Stimulated activated naive CD4-positive, alpha-beta T cell (primary cell): ENCODE measurements around the gene MRPS22.
"Not testable (repeated sequence)": the region's sequence is repeated elsewhere in the genome, so short reads cannot be mapped to it uniquely, and the experiment has no call there.

Source experiments
- DNase-seq, 6 experiments: peaks; one replicate each; lab custom pipeline; 2025; lab: John Stamatoyannopoulos, UW

Gene MRPS22

DNA sequence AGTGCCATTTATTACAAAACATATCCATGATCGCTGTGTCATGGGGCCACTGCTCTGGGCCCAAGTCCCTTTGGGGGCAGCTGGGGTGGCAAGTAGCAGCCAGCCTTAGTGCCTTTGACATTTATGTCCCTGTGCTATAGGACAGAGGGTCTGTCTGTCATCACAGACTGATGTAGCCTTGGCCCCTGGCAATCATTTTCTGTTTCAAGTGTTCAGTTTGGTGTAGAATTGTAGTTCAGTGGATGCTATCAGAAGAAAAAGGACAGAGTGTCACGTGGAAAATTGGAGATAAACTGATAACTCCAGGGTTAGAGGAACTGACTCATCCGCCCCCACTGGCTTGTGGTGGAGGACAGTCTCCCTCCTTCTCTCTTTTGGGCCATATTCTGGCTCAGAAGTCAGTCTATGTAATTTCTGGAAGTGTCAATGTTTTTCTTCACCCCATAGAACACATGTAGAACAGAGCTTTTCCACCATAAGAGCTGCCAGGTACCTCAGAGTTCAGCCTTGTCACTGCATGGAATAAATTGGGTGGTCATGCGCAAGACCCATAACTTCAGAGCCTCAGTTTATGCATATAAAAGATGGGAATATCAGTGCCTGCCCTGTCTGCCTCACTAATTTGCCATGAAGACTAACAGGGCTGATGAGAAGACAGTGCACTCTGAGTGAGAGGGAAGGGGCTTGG is 4.5 kb upstream of the MRPS22 start:
- DNase-seq: no peak

DNA sequence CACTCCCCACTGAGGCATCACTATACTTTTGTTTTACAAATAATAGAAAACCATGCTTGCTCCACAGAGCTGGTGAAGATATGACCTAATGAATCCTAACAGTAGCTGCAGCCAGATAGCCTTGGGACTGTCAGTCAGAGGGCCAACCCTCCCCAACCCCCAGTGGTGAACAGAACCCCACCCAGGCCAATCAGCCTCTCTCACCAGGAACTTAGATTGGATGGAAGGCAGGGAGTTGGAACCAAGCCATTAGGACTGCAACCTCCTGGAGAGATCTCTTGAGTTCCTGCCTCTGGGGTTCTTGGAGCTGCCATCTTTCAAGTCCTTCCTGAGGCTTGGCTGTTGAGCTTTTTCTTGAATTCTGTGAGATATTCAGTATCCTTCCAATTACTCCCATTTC is 3.0 kb upstream of the MRPS22 start:
- DNase-seq: no peak

DNA sequence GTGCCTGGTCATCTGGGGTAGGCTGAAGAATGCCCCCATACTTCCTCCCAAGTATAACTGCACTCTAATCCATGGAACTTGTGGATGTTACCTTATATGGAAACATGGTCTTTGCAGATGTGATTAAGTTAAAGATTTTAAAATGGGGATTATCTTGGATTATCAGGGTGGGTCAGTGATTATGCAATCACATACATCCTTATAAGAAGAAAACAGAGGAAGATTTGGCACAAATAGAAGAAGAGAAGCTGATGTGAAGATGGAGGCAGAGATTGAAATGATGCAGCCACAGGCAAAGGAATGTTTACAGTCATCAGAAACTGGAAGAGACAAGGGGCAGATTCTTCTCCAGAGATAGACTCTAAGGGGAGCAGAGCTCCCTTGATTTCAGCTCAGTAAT is 1.8 kb upstream of the MRPS22 start:
- DNase-seq: no peak

DNA sequence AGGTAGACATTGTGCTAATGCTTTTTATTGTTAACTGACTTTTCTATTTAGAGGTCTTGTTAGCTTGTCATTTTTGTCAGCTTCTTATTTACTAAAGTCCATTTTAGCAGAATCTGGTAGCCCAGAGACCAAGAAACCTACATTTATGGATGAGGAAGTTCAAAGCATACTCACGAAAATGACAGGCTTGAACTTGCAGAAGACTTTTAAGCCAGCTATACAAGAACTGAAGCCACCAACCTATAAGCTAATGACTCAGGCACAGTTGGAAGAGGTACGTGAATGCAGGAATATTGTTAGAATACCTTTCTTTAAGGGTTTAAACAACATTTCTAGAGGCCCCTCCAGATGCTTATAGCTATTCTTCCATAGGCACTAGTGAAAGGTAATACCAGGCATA is 3.0 kb downstream of the MRPS22 start:
- no peak for DNase-seq

- no peak for DNase-seq
Measured at GRCh38 chr3:139353920-139354556, 10.2 kb downstream of the MRPS22 start.

GRCh38 chr3:139354661-139355060 is 10.8 kb downstream of the MRPS22 start:
- no peak for DNase-seq

- DNase-seq: no peak
Measured at GRCh38 chr3:139355476-139355875, 11.7 kb downstream of the MRPS22 start.

- no peak for DNase-seq
Measured at GRCh38 chr3:139355891-139356290, 12.1 kb downstream of the MRPS22 start.

GRCh38 chr3:139357899-139358298 is 14.1 kb downstream of the MRPS22 start:
- DNase-seq: no peak

DNA sequence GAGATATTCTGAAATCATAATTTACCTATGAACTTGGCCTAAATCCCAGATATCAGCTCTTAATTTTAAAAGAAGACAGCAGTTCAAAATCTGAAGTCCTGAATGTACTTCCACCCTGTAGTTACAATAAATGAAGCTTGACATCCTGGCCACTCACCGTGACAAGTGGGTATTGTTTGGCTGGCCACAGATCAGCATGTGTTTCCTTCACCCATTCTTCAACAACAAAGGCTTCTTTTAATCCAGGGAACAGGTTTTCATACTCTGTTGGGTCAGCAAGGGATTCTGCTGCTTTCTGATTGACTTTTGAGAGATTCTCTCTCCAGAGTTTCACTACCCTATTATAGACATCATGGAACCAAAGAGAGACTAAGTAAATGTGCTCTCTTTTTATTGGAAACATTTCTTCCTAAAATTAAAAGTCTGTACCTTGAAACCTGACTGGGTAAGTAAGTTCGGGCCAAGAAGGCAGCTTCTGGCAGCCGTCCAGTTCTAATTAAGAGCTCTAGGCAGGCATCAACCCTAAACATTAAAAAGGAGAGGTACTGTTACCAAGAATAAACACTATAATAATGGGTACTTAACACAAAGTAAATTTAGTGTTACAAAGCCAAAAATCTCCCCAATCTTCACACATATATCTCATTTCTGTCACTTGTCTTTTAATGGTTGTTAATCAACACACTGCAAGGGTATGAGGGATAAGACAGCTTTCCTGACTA is 15.2 kb downstream of the MRPS22 start:
- no peak for DNase-seq

- DNase-seq: no peak
Measured at GRCh38 chr3:139361276-139361675, 17.5 kb downstream of the MRPS22 start.

GRCh38 chr3:139364549-139364948 is 20.7 kb downstream of the MRPS22 start:
- DNase-seq: no peak

DNA sequence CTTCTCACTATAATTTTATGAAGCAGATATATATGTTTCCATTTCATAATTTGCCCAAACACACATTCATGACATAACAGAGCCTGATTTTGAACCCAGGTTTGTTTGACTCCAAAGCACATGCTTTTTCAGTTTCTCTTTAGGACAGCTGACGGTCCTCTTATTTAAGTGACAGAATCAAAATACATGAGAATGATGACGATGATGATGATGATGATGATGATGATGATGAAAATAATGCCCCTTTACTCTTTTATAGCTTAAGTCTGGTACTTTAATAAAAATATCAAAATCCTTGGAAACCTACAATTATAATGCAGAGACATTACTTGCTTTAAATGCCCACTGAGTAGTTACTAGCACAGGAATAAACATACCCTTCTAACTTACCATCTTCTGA is 30.3 kb downstream of the MRPS22 start:
- DNase-seq: no peak

DNA sequence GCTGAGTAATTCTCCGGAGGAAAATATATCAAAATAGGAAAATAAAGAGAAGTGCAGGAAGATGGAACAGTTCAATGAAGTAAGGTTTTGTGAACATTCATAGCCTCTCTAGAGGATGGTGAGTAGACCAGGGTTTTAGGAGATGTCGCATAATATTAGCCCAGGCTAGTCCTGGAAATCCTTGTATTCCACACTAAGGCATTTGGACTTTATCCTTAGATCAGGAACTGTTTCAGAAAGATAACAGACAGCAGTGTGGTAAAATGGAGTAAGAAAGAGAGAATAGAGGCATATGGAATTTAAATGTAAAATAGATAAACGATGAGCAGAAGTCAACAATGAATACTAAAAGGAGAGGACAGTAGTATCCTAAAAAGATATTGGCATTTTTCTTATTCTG is 33.6 kb downstream of the MRPS22 start:
- no peak for DNase-seq

- DNase-seq: no peak
Measured at GRCh38 chr3:139378587-139379241, 34.9 kb downstream of the MRPS22 start.

GRCh38 chr3:139380575-139380974 is 36.8 kb downstream of the MRPS22 start:
- no peak for DNase-seq

DNA sequence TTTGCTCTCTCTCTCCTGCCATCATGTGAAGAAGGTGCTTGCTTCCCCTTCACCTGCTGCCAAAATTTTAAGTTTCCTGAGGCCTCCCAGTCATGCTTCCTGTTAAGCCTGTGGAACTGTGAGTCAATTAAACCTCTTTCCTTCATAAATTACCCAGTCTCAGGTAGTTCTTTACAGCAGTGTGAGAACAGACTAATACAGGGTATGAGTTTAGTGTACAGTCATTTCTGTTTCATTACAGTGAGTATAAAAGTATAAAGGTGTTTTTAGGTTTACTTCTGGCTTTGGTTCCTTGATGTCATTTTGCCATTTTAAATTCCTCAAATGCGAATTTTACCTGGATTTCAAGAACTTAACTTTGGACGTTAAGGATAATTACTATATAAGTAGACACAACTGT is 38.5 kb downstream of the MRPS22 start:
- DNase-seq: not testable (repeated sequence)

DNA sequence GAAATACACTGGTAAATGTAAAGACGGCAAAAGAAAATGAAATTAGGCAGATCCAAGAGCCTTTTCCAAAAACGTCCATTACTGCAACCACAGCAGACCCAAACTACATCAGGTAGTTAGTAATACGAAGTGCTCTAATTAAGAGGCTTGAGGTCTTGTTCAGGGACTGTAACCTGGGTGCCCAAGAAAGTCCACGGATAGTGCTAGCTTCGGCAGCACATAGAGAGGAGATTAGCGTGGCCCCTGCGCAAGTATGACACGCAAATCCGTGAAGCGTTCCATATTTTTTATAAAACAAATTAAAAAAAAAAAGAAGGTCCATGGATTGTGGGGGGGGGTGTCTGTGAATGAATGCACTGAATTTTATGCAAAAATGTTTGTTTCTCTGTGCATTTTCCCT is 44.3 kb downstream of the MRPS22 start:
- no peak for DNase-seq

GRCh38 chr3:139388821-139389551 is 45.2 kb downstream of the MRPS22 start:
- DNase-seq: peak in 3 of 6 experiments; percentile 30 to 48 (median 30)

DNA sequence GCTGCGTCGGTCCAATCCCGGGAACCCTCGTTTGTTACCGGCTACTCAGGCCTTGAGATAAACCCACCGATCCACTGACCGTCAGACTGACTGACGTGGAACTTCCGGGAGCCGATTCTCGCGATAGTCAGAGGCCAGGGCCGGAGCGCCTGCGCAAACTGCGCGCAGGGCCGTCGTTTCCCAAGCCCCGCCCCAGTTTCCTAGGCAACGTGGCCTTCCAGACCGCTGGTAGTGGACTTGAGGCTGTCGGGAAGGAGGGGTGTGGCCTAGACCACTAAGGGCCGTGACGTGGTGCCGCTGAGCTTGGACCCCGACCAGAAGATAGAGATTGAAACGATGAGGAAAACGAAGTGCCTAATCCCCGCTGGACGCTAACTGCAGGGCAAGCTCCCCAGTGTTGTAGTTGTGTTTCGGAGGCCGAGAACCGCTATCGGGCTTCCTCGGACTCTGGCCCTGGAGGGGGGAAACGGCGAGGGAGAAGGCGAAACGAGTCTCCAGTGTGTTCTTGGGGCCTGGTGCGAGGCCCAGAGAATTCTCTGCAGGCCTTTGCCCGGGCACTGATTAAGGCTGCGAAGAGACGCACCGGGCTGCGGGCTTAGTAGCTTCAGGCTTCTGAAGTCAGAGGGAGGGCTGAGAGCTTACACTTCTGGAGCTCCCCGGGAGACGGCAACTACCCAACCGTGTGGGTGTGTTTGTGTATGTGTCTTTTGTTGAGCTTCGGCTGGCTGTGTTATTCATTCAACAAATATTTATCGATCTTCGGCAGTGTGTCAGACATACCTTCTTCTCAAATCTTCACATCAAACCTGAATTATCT is 45.9 kb downstream of the MRPS22 start, which contains the start of gene COPB2:
Gene COPB2, minus strand, starts transcription at position 96 of the 817 bp plus-strand sequence. CDS start 97 bp downstream, outside the sequence.
- DNase-seq: peak; percentile 73 to 93 (median 90)

DNA sequence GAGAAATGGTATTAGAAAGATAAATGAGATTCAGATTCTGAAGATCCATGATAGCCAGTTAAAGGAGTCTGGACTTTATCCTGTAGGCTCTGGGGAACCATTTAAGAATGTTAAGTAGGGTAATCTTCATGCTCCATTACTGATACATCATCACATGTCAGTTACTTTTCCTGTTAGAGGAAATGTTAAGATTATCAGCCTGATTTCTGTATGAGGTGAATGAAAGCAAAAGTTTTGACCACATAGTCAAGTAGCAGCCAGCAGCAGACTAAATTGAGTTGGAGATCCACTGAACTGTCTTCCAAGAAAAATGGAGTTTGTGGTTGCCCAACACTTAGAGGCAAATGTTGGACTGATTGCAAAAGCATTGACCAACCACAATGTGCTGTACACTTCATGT is 50.3 kb downstream of the MRPS22 start:
- no peak for DNase-seq
